Activated CD4-positive, CD25-positive, alpha-beta regulatory T cell treated with anti-CD3 and anti-CD28 coated beads, Interleukin-2, amount 50 U/mL, for 16 hours (primary cell): ENCODE results near the gene PDZRN3.

Experiments
- DNase-seq: peaks from one replicate; pipeline ENCODE4 v3.0.0-alpha.2; 2020; ENCODE audit warnings: low read depth, low spot score

Gene PDZRN3

DNA sequence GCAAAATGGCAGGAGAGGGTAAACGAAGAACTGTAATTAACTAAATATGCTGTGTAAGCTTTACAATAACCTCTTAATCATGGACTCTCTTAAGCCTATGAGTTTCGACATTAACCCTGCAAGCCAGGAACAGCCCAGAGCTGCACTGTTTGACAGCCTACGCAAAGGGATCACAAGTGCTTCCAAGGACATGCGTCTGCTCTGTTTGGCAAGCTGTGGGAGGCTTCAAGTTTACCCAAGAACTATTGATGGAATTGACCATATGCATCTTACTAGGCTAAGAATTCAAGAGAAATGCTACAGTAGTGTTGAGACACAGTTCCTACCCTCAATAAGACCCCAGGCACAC, 66.0 kb downstream of the PDZRN3 start:
- no peak for DNase-seq

GRCh38 chr3:73557986-73558726, 66.6 kb downstream of the PDZRN3 start:
- DNase-seq, result no peak

DNA sequence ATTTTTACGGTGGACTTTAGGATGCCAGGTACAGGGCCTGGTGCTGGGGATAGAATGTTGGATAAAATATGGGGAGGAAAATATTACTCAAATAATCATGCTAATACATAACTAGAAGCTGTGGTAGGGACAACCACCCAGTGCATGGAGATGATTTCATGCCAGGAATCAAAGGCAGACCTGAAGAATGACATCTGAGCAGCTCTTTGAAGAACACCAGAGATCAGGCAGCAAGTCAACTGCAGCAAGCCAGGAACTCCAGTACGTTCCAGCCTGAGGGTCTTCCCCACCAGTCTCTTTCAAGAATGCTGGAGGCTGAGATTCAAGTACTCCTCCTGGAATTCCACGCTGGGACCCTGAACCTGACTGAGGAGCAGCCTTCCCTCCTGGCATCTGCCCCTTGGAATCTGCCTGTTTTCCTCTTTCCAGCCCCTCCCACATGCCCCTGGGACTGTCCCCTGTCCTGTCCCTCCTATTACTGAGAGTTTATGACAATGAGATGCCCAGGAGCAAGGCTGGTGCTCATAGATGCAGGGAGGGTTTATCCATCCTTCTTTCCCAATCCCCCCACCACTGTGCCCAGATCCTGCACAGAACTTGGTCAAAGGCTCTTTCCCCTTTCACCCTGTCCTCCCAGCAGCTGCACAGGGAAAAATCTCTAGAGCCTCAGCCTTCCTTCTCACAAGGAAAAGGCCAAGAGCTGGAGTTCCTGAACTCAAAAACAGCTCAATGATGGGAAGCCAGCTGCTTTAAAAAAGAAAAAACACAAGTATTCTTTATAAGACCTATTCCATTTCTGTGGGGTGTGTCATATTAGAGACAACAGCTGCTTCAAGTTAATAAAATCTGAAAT, 68.0 kb downstream of the PDZRN3 start:
- DNase-seq, result no peak

- no peak for DNase-seq
These were observed 69.7 kb downstream of the PDZRN3 start for GRCh38 chr3:73555076-73555475.

DNA sequence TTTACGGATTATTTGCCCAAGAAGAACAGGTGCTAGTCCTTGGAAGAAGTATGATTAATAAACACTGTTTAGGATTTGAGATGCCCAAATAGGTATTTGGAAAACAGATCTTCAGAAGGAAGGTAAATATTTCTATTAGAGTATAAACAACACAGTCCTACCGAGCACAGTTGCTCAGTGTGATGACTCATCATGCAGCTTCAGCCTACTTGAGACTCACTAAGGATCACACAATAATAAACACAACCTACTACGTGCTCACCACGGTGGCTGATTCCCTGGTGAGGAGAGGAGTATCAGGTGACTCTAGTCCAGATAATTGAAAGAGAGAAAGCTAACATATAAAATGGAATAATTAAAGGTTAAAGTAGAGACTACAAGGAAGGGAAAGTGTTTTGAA, 72.0 kb downstream of the PDZRN3 start:
- no peak for DNase-seq

- no peak for DNase-seq
These were observed 74.7 kb downstream of the PDZRN3 start for GRCh38 chr3:73550032-73550431.

GRCh38 chr3:73549051-73549600, 75.6 kb downstream of the PDZRN3 start:
- no peak for DNase-seq

- no peak for DNase-seq
These were observed 76.3 kb downstream of the PDZRN3 start for GRCh38 chr3:73548436-73548835.

GRCh38 chr3:73547427-73548248, 77.1 kb downstream of the PDZRN3 start:
- no peak for DNase-seq

DNA sequence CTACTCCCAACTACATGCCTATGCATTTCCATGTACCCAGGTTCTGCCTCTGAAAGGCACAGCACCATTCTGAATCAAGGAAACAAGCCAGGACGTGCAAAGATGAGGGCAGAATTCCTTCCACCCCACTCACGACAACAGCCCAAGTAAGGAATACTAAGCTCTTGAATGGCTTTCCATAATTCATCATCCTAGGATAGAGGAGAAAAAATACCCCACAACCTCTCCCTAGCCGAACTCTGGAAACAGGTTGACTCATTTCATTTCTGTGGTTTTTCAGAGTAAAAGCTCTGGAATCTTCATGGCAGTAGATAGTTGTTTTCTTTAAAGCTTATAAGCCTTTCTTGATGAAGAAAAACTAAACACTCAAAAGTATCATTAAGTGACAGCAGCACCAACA, 77.8 kb downstream of the PDZRN3 start:
- DNase-seq, result no peak

GRCh38 chr3:73543412-73543811, 81.3 kb downstream of the PDZRN3 start:
- DNase-seq, result no peak

- DNase-seq, result no peak
These were observed 82.6 kb downstream of the PDZRN3 start for GRCh38 chr3:73542136-73542535.

GRCh38 chr3:73540969-73541740, 83.6 kb downstream of the PDZRN3 start:
- DNase-seq, result no peak

DNA sequence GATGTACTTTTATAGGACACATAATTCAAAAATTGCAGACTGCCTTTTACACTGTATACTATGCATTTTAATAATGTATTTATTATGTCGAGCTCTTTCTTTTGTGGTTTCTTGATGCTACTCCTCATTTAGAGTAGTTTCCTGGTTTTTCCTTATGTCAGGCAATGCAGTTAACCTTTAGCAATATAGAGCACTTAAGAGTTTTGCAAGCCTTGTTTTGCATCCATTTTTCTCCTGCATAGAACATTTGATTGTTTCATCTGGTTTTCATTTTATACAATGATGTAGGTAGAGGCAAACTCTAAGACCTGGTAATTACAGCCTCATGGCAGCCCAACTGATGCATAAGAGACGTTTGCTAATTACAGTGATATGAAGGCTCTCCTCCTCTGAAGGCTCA, 86.3 kb downstream of the PDZRN3 start:
- no peak for DNase-seq

DNA sequence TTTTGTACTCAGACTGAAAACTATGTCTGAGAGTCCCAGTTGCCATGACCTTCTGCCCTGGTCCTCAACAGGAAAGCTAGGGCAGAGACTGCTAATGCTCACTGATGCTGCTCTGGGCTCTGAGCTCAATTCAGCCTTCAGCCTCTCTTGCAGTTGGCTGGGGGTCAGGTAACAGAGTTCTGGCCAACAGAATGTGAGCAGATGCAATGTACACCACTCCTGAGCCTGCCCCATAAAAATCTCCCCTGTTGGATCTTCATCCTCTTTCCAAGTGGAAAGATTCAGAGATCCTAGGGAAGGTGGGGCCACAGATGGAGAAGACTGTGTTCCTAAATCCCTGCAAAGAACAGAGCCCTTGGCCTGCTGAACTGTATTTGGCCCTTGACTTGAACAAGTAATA, 87.8 kb downstream of the PDZRN3 start:
- DNase-seq, result no peak

GRCh38 chr3:73536336-73536895, 88.3 kb downstream of the PDZRN3 start:
- no peak for DNase-seq

GRCh38 chr3:73535931-73536330, 88.8 kb downstream of the PDZRN3 start:
- no peak for DNase-seq

GRCh38 chr3:73535137-73535536, 89.6 kb downstream of the PDZRN3 start:
- no peak for DNase-seq

- DNase-seq, result no peak
These were observed 94.7 kb downstream of the PDZRN3 start for GRCh38 chr3:73530022-73530396.

DNA sequence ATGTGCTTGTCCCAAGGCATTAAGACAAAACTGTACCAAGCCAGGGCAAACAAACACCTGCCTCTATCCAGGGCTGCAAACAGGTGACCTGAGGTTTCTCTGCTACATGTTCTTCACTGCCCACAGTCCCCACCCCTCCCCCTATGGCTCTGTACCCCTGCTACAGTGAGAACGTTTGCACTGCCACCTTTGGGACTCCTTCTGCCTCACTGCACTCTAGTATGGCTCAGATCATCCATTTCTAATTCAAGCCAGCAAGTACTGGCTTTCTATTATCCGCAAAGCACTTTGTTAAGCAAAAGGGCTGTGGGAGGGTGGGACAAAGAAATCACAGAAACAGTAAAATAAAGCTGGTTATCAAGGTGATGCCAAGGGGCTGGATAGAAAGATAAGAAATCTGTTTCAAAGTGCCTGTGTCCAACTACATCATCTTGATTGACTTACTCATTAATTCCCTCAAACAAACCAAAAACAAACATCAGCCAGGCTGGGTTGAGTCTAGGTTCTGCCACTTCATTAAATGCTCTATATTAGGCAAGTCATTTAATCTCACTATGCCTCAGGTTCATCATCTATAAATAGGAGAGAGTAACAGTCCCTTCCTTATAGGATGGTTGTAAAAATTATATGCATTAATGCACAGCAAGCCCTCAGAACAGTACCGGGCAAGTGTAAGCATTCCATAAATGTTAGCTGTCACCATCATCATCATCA, 95.3 kb downstream of the PDZRN3 start:
- no peak for DNase-seq
